Progenitor cell of endocrine pancreas (in vitro differentiated cells): ENCODE data around the gene C19orf85. TPM values are rescaled to one million over a fixed set of nuclear protein-coding genes. Genes with fewer than 3 reads are reported as not detected.
"Not testable (repeated sequence)": the region's sequence is repeated elsewhere in the genome, so short reads cannot be mapped to it uniquely, and the experiment has no call there.

Experiments
- DNase-seq: peaks from one replicate; pipeline ENCODE4 v3.0.0; 2021; ENCODE audit warnings: low spot score; ENCODE audit not compliant: unreplicated experiment
- H3K27ac Mint-ChIP-seq: 2 replicates; pipeline ENCODE4 v1.8.0; 2021; ENCODE audit warnings: mild to moderate bottlenecking, moderate library complexity, mixed read lengths
- H3K27me3 Mint-ChIP-seq: 2 replicates; pipeline ENCODE4 v1.8.0; 2021; ENCODE audit warnings: mixed read lengths
- H3K36me3 Mint-ChIP-seq: 2 replicates; pipeline ENCODE4 v1.8.0; 2022; ENCODE audit warnings: mixed read lengths; ENCODE audit not compliant: insufficient read depth
- H3K4me1 Mint-ChIP-seq: 2 replicates; pipeline ENCODE4 v1.8.0; 2021; ENCODE audit warnings: low read depth, mixed read lengths
- H3K4me3 Mint-ChIP-seq: 2 replicates; pipeline ENCODE4 v1.8.0; 2021; ENCODE audit warnings: low read depth, mild to moderate bottlenecking, moderate library complexity, mixed read lengths
- H3K9me3 Mint-ChIP-seq: 2 replicates; pipeline ENCODE4 v1.8.0; 2021; ENCODE audit warnings: low read depth, mixed read lengths
- total RNA-seq: library from RNA; stranded (reverse); gene quantifications from 2 replicates; pipeline ENCODE4 v1.2.1, GENCODE V29; 2021
- TF ChIP-seq, protein P1 (sequence below): fragments of 200-600 bp; sonication (generic); IDR thresholded peaks from one replicate; pipeline ENCODE4 v1.5.0; 2021; ENCODE audit warnings: antibody characterized with exemption, mild to moderate bottlenecking; ENCODE audit not compliant: unreplicated experiment

The C19orf85 gene
- total RNA-seq, 1 donor from 2014 or later: not detected

DNA sequence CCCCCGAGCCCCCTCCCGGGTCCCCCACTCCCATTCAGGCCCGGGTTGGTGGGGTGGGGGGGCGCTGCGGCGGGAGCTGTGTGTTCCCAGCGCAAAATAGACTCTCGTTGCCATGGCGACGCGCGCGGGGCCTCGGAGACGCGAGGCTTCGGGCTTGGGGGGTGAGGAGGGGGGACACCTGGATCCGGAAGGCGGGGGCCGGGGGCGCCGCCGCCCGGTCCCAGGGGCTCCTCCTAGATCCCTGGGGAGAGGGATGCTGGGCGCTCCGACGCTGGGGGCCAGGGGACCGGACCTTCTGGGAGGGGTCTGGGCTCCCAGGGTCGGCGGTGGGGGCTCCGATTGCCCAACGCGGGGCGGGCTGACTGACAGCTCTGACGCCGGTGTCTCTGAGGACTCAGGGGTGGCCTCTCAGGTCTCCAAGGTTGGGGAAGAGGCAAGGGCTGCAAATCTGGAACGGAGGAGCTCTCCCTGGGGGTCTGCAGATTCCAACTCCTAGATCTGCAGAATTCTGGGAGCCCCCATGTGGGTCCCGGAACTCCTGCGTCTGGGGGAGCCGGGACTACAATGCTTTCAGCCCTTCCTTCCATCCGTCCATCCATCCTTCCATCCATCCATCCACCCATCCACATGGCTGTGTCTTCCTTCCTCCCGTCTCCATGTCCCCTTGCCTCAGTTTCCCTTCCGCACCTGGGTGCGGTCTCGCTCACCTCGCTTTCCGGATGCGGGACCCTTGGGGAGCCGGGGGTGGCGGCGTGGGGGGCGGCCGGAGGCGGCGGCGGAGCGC, 12.4 kb downstream of the C19orf85 start:
- Mint-ChIP-seq H3K4me3 (no peak overlapping the region), H3K4me1 (peaks cover 8% of the 10 kb centered on the region), H3K9me3 (no peaks in the 10 kb centered on the region), H3K27ac (no peak overlapping the region), H3K36me3 (peaks cover 7% of the 10 kb centered on the region), H3K27me3 (peaks cover 27% of the 10 kb centered on the region)
- DNase-seq: no peak
- TF ChIP-seq, protein P1, sequence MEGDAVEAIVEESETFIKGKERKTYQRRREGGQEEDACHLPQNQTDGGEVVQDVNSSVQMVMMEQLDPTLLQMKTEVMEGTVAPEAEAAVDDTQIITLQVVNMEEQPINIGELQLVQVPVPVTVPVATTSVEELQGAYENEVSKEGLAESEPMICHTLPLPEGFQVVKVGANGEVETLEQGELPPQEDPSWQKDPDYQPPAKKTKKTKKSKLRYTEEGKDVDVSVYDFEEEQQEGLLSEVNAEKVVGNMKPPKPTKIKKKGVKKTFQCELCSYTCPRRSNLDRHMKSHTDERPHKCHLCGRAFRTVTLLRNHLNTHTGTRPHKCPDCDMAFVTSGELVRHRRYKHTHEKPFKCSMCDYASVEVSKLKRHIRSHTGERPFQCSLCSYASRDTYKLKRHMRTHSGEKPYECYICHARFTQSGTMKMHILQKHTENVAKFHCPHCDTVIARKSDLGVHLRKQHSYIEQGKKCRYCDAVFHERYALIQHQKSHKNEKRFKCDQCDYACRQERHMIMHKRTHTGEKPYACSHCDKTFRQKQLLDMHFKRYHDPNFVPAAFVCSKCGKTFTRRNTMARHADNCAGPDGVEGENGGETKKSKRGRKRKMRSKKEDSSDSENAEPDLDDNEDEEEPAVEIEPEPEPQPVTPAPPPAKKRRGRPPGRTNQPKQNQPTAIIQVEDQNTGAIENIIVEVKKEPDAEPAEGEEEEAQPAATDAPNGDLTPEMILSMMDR: no peak

DNA sequence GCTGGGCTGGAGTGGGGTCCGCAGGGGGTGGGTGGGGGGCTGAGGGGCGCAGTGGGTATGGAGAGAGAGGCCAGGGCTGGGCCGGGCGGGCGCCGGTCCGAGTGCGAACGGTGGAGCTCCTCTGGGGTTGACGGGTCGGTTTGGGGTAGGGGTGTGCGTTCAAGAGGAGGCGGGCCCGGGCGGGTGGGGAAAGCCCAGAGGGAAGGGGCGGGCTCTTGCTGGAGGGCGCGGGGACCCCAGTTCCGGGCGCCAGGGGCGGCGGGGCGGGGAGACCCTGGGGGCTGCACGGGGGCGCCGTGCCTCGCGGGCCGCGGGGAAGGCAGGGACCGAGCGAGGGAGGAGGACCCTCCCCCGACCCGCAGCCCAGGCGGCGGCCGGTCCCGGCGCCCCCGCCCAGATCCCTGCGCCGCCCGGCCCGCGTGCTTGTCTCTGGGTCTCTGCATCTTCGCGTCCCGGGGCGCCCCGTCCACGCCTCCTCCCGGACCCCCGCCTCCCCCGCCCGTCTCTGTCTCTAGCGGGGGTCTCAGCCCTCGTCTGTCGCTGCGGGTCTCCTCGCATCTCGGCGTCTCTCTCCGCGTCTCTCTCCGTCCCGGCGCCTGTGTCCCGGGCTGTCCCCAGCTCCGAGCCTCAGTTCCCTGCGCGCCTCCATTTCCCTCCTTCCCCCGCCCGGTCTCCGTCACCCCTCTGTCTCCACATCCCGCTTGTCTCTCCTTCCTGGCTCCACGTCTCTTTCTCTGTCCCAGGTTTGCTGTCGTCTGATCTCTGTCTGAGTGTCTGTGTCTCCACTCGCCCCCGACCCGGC, 13.2 kb downstream of the C19orf85 start:
- no peak for DNase-seq
- Mint-ChIP-seq H3K27ac (no peak overlapping the region), H3K9me3 (no peaks in the 10 kb centered on the region), H3K4me3 (peak overlapping the region; percentile 41), H3K27me3 (peaks cover 28% of the 10 kb centered on the region), H3K4me1 (peaks cover 8% of the 10 kb centered on the region), H3K36me3 (peaks cover 7% of the 10 kb centered on the region)
- TF ChIP-seq, protein P1: no peak

- Mint-ChIP-seq H3K4me1 (peaks cover 8% of the 10 kb centered on the region), H3K27me3 (peaks cover 47% of the 10 kb centered on the region), H3K27ac (no peak overlapping the region), H3K36me3 (peaks cover 4% of the 10 kb centered on the region), H3K4me3 (no peak overlapping the region), H3K9me3 (no peaks in the 10 kb centered on the region)
- no peak for DNase-seq
- TF ChIP-seq, protein P1: no peak
These were observed 15.1 kb downstream of the C19orf85 start for GRCh38 chr19:55449469-55449868.

- H3K27ac Mint-ChIP-seq, H3K4me1 Mint-ChIP-seq, H3K9me3 Mint-ChIP-seq, H3K4me3 Mint-ChIP-seq, DNase-seq, H3K36me3 Mint-ChIP-seq: not testable (repeated sequence)
- H3K27me3 Mint-ChIP-seq: peaks cover 49% of the 10 kb centered on the region
These were observed 16.4 kb downstream of the C19orf85 start for GRCh38 chr19:55448175-55448490.

DNA sequence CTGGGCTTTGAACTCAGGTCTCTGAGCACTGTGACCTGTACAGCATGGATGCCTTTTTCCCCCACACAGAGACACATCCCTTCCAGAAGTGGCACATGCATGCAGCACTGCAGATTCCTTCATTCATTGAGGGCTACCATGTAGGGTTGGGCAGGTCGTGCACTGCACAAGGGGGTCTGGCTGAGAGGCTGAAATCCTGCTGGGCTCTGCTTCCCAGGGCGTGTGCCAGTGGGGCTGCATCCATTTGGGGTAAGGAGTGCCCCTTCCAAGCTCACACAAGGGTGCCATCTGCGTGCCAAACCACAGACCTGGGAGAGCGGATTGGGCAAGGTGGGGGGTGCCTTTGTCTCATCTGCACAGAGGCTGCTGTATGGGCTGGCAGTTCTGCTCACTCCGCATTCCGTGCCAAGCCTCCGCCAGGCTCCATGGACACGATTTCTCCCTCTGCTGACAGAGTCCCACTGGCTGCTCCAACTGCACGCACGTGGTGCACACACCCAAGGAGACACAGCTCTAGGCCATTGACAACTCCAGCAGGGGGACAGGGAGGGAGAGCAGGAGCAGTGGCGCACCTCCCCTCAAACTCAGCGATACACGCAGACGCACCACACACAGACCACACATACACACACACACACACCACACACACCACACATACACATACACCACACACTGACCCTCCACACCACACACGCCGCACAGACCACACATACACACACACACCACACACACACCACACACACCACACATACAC, 17.0 kb downstream of the C19orf85 start:
- peaks cover 2% of the 10 kb centered on the region for H3K4me1 Mint-ChIP-seq
- no peak overlapping the region for H3K4me3 Mint-ChIP-seq
- no peaks in the 10 kb centered on the region for H3K36me3 Mint-ChIP-seq
- TF ChIP-seq, protein P1: no peak
- H3K27me3 Mint-ChIP-seq: peaks cover 52% of the 10 kb centered on the region
- no peak overlapping the region for H3K27ac Mint-ChIP-seq
- DNase-seq: no peak
- H3K9me3 Mint-ChIP-seq: no peaks in the 10 kb centered on the region
